GM23338 (cell line): ENCODE data around the gene TNFSF13B. TPM values are rescaled to one million over a fixed set of nuclear protein-coding genes. Genes with fewer than 3 reads are reported as not detected.

Experiments
- ATAC-seq: fragments of 200-7000 bp; cut with Tn5 transposase; 3 replicates; pipeline ENCODE4 v1.9.1; 2020
- DNase-seq: peaks from one replicate; pipeline ENCODE4 v3.0.0-alpha.2; 2015; ENCODE audit warnings: low spot score
- H2AFZ ChIP-seq: fragments of 200-600 bp; sonication (generic); 2 replicates; pipeline ENCODE4 v1.8.0; 2016; ENCODE audit warnings: antibody characterized with exemption, mild to moderate bottlenecking, moderate library complexity
- H3F3A ChIP-seq: fragments of 200-600 bp; sonication (generic); replicated peaks from 2 replicates; pipeline ENCODE4 v1.8.0; 2017; ENCODE audit warnings: antibody characterized with exemption, mixed run types, low read depth
- H3K27ac ChIP-seq: fragments of 200-600 bp; sonication (generic); 2 replicates; pipeline ENCODE4 v1.6.1; 2016; ENCODE audit warnings: low read depth
- H3K27me3 ChIP-seq: fragments of 200-600 bp; sonication (generic); 2 replicates; pipeline ENCODE4 v1.8.0; 2016; ENCODE audit warnings: mild to moderate bottlenecking, mixed run types, moderate library complexity; ENCODE audit not compliant: insufficient read depth
- H3K36me3 ChIP-seq: fragments of 200-600 bp; sonication (generic); 2 replicates; pipeline ENCODE4 v1.8.0; 2016; ENCODE audit warnings: mild to moderate bottlenecking; ENCODE audit not compliant: insufficient read depth
- H3K4me1 ChIP-seq: fragments of 200-600 bp; sonication (generic); 2 replicates; pipeline ENCODE4 v1.8.0; 2016; ENCODE audit warnings: mild to moderate bottlenecking, moderate library complexity; ENCODE audit not compliant: insufficient read depth
- H3K4me2 ChIP-seq: fragments of 200-600 bp; sonication (generic); 2 replicates; pipeline ENCODE4 v1.7.1; 2017; ENCODE audit warnings: mixed run types
- H3K4me3 ChIP-seq: fragments of 200-600 bp; sonication (generic); 2 replicates; pipeline ENCODE4 v1.6.1; 2016; ENCODE audit warnings: mixed run types
- H3K79me2 ChIP-seq: fragments of 200-600 bp; sonication (generic); replicated peaks from 2 replicates; pipeline ENCODE4 v1.8.0; 2017; ENCODE audit warnings: mild to moderate bottlenecking; ENCODE audit not compliant: insufficient read depth
- H3K9me2 ChIP-seq: fragments of 200-600 bp; sonication (generic); 2 replicates; pipeline ENCODE4 v1.8.0; 2017; ENCODE audit not compliant: insufficient read depth
- H4K20me1 ChIP-seq: fragments of 200-600 bp; sonication (generic); replicated peaks from 2 replicates; pipeline ENCODE4 v1.8.0; 2017; ENCODE audit warnings: mild to moderate bottlenecking; ENCODE audit not compliant: insufficient read depth
- H3K27ac Mint-ChIP-seq: 2 replicates; pipeline ENCODE4 v1.8.0; 2020; ENCODE audit warnings: inconsistent platforms, mild to moderate bottlenecking, moderate library complexity, mixed read lengths
- H3K27me3 Mint-ChIP-seq: 3 replicates; pipeline ENCODE4 v1.8.0; 2022; ENCODE audit warnings: low read depth, mild to moderate bottlenecking, moderate library complexity, mixed read lengths, inconsistent platforms; ENCODE audit not compliant: insufficient read depth, poor library complexity
- H3K36me3 Mint-ChIP-seq: 3 replicates; pipeline ENCODE4 v1.8.0; 2021; ENCODE audit warnings: low read depth, mild to moderate bottlenecking, inconsistent platforms, moderate library complexity, mixed read lengths
- H3K4me1 Mint-ChIP-seq: 3 replicates; pipeline ENCODE4 v1.8.0; 2020; ENCODE audit warnings: mild to moderate bottlenecking, inconsistent platforms, mixed read lengths
- H3K4me3 Mint-ChIP-seq: 3 replicates; pipeline ENCODE4 v1.8.0; 2021; ENCODE audit warnings: moderate library complexity, mild to moderate bottlenecking, inconsistent platforms, mixed read lengths
- H3K9me3 Mint-ChIP-seq: 3 replicates; pipeline ENCODE4 v1.8.0; 2020; ENCODE audit warnings: moderate library complexity, mild to moderate bottlenecking, inconsistent platforms, mixed read lengths
- CREB1 ChIP-seq: fragments of 250-450 bp; sonication (Bioruptor Pico); IDR thresholded peaks from 2 replicates; pipeline ENCODE4 v1.5.0; 2020; ENCODE audit warnings: low read depth, mild to moderate bottlenecking, moderate library complexity
- CTCF ChIP-seq, 2 experiments: fragments of 200-600 bp in 1 of 2; sonication (generic) in 1 of 2; conservative IDR thresholded peaks; 2 replicates each; pipeline versions ENCODE4 v1.5.1 to v1.6.1; 2016 to 2017; ENCODE audit warnings: antibody characterized with exemption in 2 of 2, low read depth in 2 of 2, mild to moderate bottlenecking in 2 of 2, moderate library complexity in 1 of 2
- ETS1 ChIP-seq: IDR thresholded peaks from 2 replicates; pipeline ENCODE4 v1.6.1; 2016; ENCODE audit warnings: antibody characterized with exemption
- EZH2 ChIP-seq: fragments of 200-600 bp; sonication (generic); IDR thresholded peaks from one replicate; pipeline ENCODE4 v1.8.0; 2017; ENCODE audit warnings: antibody characterized with exemption, mild to moderate bottlenecking, low read depth; ENCODE audit not compliant: unreplicated experiment
- EZH2phosphoT487 ChIP-seq: fragments of 200-600 bp; sonication (generic); IDR thresholded peaks from one replicate; pipeline ENCODE4 v1.8.1; 2018; ENCODE audit warnings: antibody characterized with exemption; ENCODE audit not compliant: unreplicated experiment
- JUNB ChIP-seq: IDR thresholded peaks from one replicate; pipeline ENCODE4 v1.6.1; 2016; ENCODE audit warnings: antibody characterized with exemption; ENCODE audit not compliant: unreplicated experiment
- POLR2AphosphoS5 ChIP-seq: IDR thresholded peaks from 2 replicates; pipeline ENCODE4 v1.6.1; 2016; ENCODE audit warnings: antibody characterized with exemption, low read depth
- ZNF114 ChIP-seq: fragments of 250-450 bp; sonication (Bioruptor Pico); IDR thresholded peaks from 2 replicates; pipeline ENCODE4 v1.5.0; 2020; ENCODE audit warnings: mild to moderate bottlenecking, moderate library complexity
- ZNF331 ChIP-seq: fragments of 250-450 bp; sonication (Bioruptor Pico); IDR thresholded peaks from 2 replicates; pipeline ENCODE4 v1.5.0; 2020; ENCODE audit warnings: low read depth, mild to moderate bottlenecking, moderate library complexity
- ZNF462 ChIP-seq: fragments of 250-450 bp; sonication (Bioruptor Pico); IDR thresholded peaks from 2 replicates; pipeline ENCODE4 v1.5.0; 2020; ENCODE audit warnings: mild to moderate bottlenecking, moderate library complexity
- polyA plus RNA-seq: library from polyadenylated mRNA; unstranded; fragments of >200 nt; fragmentation: Nextera tagmentation; extraction: Ambion mirVana; gene quantifications from 2 replicates; pipeline ENCODE4 v1.2.1, GENCODE V29; 2016
- total RNA-seq: library from RNA; depleted of rRNA; stranded (reverse); fragments of >200 nt; shearing (Covaris generic); gene quantifications from 2 replicates; pipeline ENCODE4 v1.2.3, GENCODE V29; 2014

The TNFSF13B gene
- total and polyA plus RNA-seq, 2 experiments from 2014 or later = 0.10 to 0.55 TPM

- TF ChIP-seq CTCF (conservative IDR thresholded peaks at IDR 0.05; ENCODE audit: low read depth in 2 of 2) = no peak
These were observed 44.1 kb upstream of the TNFSF13B start (continued) for GRCh38 chr13:108225440-108225839.

- no peak for ATAC-seq
- no peak for DNase-seq
- 0 out of 2 replicates have a peak, but pooled peaks cover 6% of the 10 kb centered on the region for H4K20me1 ChIP-seq
- TF ChIP-seq ETS1 (no peak), JUNB (no peak), CTCF (conservative IDR thresholded peaks at IDR 0.05; ENCODE audit: low read depth in 2 of 2) (no peak), ZNF462 (CRISPR knock-in tag) (no peak), CREB1 (CRISPR knock-in tag) (no peak), EZH2phosphoT487 (no peak), EZH2 (no peak), ZNF331 (CRISPR knock-in tag) (no peak), POLR2AphosphoS5 (no peak), ZNF114 (no peak)
These were observed 43.3 kb upstream of the TNFSF13B start for GRCh38 chr13:108226184-108226583.

More at GRCh38 chr13:108226184-108226583, 43.3 kb upstream of the TNFSF13B start:
- no peak overlapping the region for H3K4me3 ChIP-seq
- no peaks in the 10 kb centered on the region for H3K9me2 ChIP-seq
- H3K36me3 ChIP-seq = no peaks in the 10 kb centered on the region
- H3K27me3 ChIP-seq = no peaks in the 10 kb centered on the region
- Mint-ChIP-seq H3K9me3 (no peaks in the 10 kb centered on the region), H3K4me3 (no peak overlapping the region), H3K27ac (no peak overlapping the region), H3K27me3 (no peaks in the 10 kb centered on the region), H3K4me1 (no peaks in the 10 kb centered on the region; the same call in 2 of the 3 replicates), H3K36me3 (no peaks in the 10 kb centered on the region)
- H3K79me2 ChIP-seq = peaks cover 76% of the 10 kb centered on the region
- no peak overlapping the region for H3K4me2 ChIP-seq
- no peaks in the 10 kb centered on the region for H3K4me1 ChIP-seq
- no peak overlapping the region for H3K27ac ChIP-seq
- H3F3A ChIP-seq = no peaks in the 10 kb centered on the region
- H2AFZ ChIP-seq = no peak overlapping the region
